HG02763 (cell line): ENCODE data around the gene SORL1-AS1.
A peak's percentile ranks its signal among the peaks of the same experiment; 100 is the strongest.

Source experiments
- ATAC-seq: cut with Tn5 transposase; IDR thresholded peaks from one replicate; pipeline ENCODE4 v1.9.1; 2021; ENCODE audit warnings: mild to moderate bottlenecking, moderate library complexity; ENCODE audit not compliant: unreplicated experiment

SORL1-AS1 gene

GRCh38 chr11:121453589-121454299, 977 bp upstream of the SORL1-AS1 start:
- ATAC-seq = no peak

GRCh38 chr11:121451986-121452608, 670 bp downstream of the SORL1-AS1 start, which contains the start of gene SORL1:
SORL1 (plus strand) TSS chr11:121452314; CDS start chr11:121452332, 18 bp downstream.
- peak; percentile 49 for ATAC-seq

GRCh38 chr11:121451178-121451985, 1.4 kb downstream of the SORL1-AS1 start:
- peak; percentile 1 for ATAC-seq

GRCh38 chr11:121450401-121450800, 2.4 kb downstream of the SORL1-AS1 start:
- no peak for ATAC-seq

GRCh38 chr11:121449626-121450025, 3.1 kb downstream of the SORL1-AS1 start:
- no peak for ATAC-seq

- ATAC-seq = no peak
Observed at GRCh38 chr11:121449123-121449522, 3.6 kb downstream of the SORL1-AS1 start.

- no peak for ATAC-seq
Observed at GRCh38 chr11:121448431-121448941, 4.3 kb downstream of the SORL1-AS1 start.

GRCh38 chr11:121448011-121448410, 4.8 kb downstream of the SORL1-AS1 start:
- ATAC-seq = no peak

GRCh38 chr11:121446752-121447156, 6.0 kb downstream of the SORL1-AS1 start:
- ATAC-seq = no peak

- ATAC-seq = no peak
Observed at GRCh38 chr11:121445071-121445768, 7.5 kb downstream of the SORL1-AS1 start.

- ATAC-seq = no peak
Observed at GRCh38 chr11:121444526-121444925, 8.2 kb downstream of the SORL1-AS1 start.

- no peak for ATAC-seq
Observed at GRCh38 chr11:121443688-121444275, 9.0 kb downstream of the SORL1-AS1 start.

- ATAC-seq = no peak
Observed at GRCh38 chr11:121441521-121441920, 11.2 kb downstream of the SORL1-AS1 start.

GRCh38 chr11:121439759-121440158, 13.0 kb downstream of the SORL1-AS1 start:
- ATAC-seq = no peak

GRCh38 chr11:121439337-121439736, 13.4 kb downstream of the SORL1-AS1 start:
- ATAC-seq = no peak

- no peak for ATAC-seq
Observed at GRCh38 chr11:121437686-121438078, 15.1 kb downstream of the SORL1-AS1 start.

- ATAC-seq = no peak
Observed at GRCh38 chr11:121437018-121437685, 15.6 kb downstream of the SORL1-AS1 start.

GRCh38 chr11:121435551-121436511, 16.9 kb downstream of the SORL1-AS1 start:
- ATAC-seq = no peak

- ATAC-seq = no peak
Observed at GRCh38 chr11:121435132-121435531, 17.6 kb downstream of the SORL1-AS1 start.
